ENCODE data around the gene ZNF644.
"Not testable (repeated sequence)": the region's sequence is repeated elsewhere in the genome, so short reads cannot be mapped to it uniquely, and the experiment has no call there.

Gene ZNF644

GRCh38 chr1:90936061-90936460 is 85.8 kb downstream of the ZNF644 start:
- no peak overlapping the region for H3K9ac ChIP-seq
- no peaks in the 10 kb centered on the region for H3K27me3 ChIP-seq (ENCODE audit: insufficient read depth, low read depth)
- H4K20me1 ChIP-seq (ENCODE audit: insufficient read depth) = no peaks in the 10 kb centered on the region
- no peak overlapping the region for H3K4me3 ChIP-seq (IDR thresholded peaks at IDR 0.05; ENCODE audit: insufficient read depth, low read depth, low read length)
- H2AFZ ChIP-seq (ENCODE audit: low read depth) = no peak overlapping the region
- no peak overlapping the region for H3K27ac ChIP-seq
- no peak overlapping the region for H3K4me2 ChIP-seq
- no peak for TF ChIP-seq CTCF (conservative IDR thresholded peaks at IDR 0.05; ENCODE audit: low read depth, low read length)
- H3K79me2 ChIP-seq (ENCODE audit: insufficient read depth, low read depth) = peaks cover 7% of the 10 kb centered on the region; the same call in 1 of the 2 replicates
- no peaks in the 10 kb centered on the region for H3K4me1 ChIP-seq (ENCODE audit: low read depth, poor library complexity, severe bottlenecking)
- no peaks in the 10 kb centered on the region for H3K36me3 ChIP-seq (ENCODE audit: insufficient read depth)

GRCh38 chr1:90928231-90928630 is 93.6 kb downstream of the ZNF644 start:
- H3K27me3 ChIP-seq (ENCODE audit: insufficient read depth, low read depth); H3K27ac ChIP-seq; H3K4me3 ChIP-seq (IDR thresholded peaks at IDR 0.05; ENCODE audit: insufficient read depth, low read depth, low read length); H3K9ac ChIP-seq; H3K36me3 ChIP-seq (ENCODE audit: insufficient read depth); H3K4me2 ChIP-seq; H4K20me1 ChIP-seq (ENCODE audit: insufficient read depth); H2AFZ ChIP-seq (ENCODE audit: low read depth): not testable (repeated sequence)
- H3K79me2 ChIP-seq (ENCODE audit: insufficient read depth, low read depth) = peaks cover 27% of the 10 kb centered on the region
- H3K4me1 ChIP-seq (ENCODE audit: low read depth, poor library complexity, severe bottlenecking) = peaks cover 28% of the 10 kb centered on the region

- H3K4me3 ChIP-seq (IDR thresholded peaks at IDR 0.05; ENCODE audit: insufficient read depth, low read depth, low read length); H3K9ac ChIP-seq; H3K27ac ChIP-seq; H2AFZ ChIP-seq (ENCODE audit: low read depth); H3K4me2 ChIP-seq; H3K27me3 ChIP-seq (ENCODE audit: insufficient read depth, low read depth); H3K36me3 ChIP-seq (ENCODE audit: insufficient read depth): not testable (repeated sequence)
- H3K79me2 ChIP-seq (ENCODE audit: insufficient read depth, low read depth) = peaks cover 33% of the 10 kb centered on the region
- 0 out of 2 replicates have a peak, but pooled peaks cover 13% of the 10 kb centered on the region for H4K20me1 ChIP-seq (ENCODE audit: insufficient read depth)
- peaks cover 33% of the 10 kb centered on the region for H3K4me1 ChIP-seq (ENCODE audit: low read depth, poor library complexity, severe bottlenecking)
Measured at GRCh38 chr1:90927674-90928073, 94.2 kb downstream of the ZNF644 start.

- H3K27ac ChIP-seq = no peak overlapping the region
- TF ChIP-seq CTCF (conservative IDR thresholded peaks at IDR 0.05; ENCODE audit: low read depth, low read length) = no peak
- no peak overlapping the region for H3K4me2 ChIP-seq
- H3K36me3 ChIP-seq (ENCODE audit: insufficient read depth) = no peaks in the 10 kb centered on the region
- H4K20me1 ChIP-seq (ENCODE audit: insufficient read depth) = 0 out of 2 replicates have a peak, but pooled peaks cover 13% of the 10 kb centered on the region
- H3K4me3 ChIP-seq (IDR thresholded peaks at IDR 0.05; ENCODE audit: insufficient read depth, low read depth, low read length) = no peak overlapping the region
- H3K27me3 ChIP-seq (ENCODE audit: insufficient read depth, low read depth) = no peaks in the 10 kb centered on the region
- peaks cover 38% of the 10 kb centered on the region for H3K79me2 ChIP-seq (ENCODE audit: insufficient read depth, low read depth)
- H3K4me1 ChIP-seq (ENCODE audit: low read depth, poor library complexity, severe bottlenecking) = peaks cover 34% of the 10 kb centered on the region
- H3K9ac ChIP-seq = no peak overlapping the region
- H2AFZ ChIP-seq (ENCODE audit: low read depth) = no peak overlapping the region
Measured at GRCh38 chr1:90926971-90927370, 94.9 kb downstream of the ZNF644 start.

- H3K9ac ChIP-seq = no peak overlapping the region
- H3K4me1 ChIP-seq (ENCODE audit: low read depth, poor library complexity, severe bottlenecking) = peaks cover 40% of the 10 kb centered on the region
- 0 out of 2 replicates have a peak, but pooled peaks cover 13% of the 10 kb centered on the region for H4K20me1 ChIP-seq (ENCODE audit: insufficient read depth)
- H3K36me3 ChIP-seq (ENCODE audit: insufficient read depth) = no peaks in the 10 kb centered on the region
- H3K79me2 ChIP-seq (ENCODE audit: insufficient read depth, low read depth) = peaks cover 40% of the 10 kb centered on the region
- H3K4me3 ChIP-seq (IDR thresholded peaks at IDR 0.05; ENCODE audit: insufficient read depth, low read depth, low read length) = no peak overlapping the region
- no peak overlapping the region for H3K27ac ChIP-seq
- no peaks in the 10 kb centered on the region for H3K27me3 ChIP-seq (ENCODE audit: insufficient read depth, low read depth)
- H3K4me2 ChIP-seq = no peak overlapping the region
- H2AFZ ChIP-seq (ENCODE audit: low read depth) = no peak overlapping the region
- TF ChIP-seq CTCF (conservative IDR thresholded peaks at IDR 0.05; ENCODE audit: low read depth, low read length) = no peak
Measured at GRCh38 chr1:90925928-90926869, 95.6 kb downstream of the ZNF644 start.

All from KMS-11 (cell line).